ENCODE measurements around the gene GFOD1.

The GFOD1 gene

DNA sequence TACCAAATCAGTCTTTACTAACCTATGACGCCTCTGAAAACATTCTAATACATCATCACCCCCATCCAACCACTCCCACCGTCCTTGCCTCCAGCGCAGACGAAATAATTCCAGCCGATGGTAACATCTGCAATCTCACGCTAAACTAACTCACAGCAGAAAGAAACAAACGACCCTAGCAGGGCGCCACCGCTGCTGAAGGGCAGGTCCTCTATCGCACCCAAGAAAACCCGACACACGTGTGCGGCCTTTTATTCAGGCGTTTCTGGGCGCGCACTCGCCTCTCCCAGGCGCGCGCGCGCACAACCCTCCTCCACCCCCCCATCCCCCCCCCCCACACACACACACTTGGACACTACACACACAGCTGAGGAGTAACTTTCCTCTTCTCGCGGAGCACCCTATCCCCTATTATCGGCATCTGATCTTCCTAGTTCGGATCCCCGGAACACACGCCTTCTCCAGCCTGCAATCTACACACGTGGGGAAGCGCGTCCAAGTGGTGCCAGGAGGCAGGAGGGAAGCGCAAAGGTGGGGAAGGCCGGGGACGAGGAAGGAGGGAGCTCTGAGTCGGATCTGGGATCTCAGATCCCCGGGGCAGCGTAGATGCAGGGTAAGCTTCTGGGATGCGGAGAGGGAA, 1.4 kb downstream of the GFOD1 start:
- FAIRE-seq, result no peak

DNA sequence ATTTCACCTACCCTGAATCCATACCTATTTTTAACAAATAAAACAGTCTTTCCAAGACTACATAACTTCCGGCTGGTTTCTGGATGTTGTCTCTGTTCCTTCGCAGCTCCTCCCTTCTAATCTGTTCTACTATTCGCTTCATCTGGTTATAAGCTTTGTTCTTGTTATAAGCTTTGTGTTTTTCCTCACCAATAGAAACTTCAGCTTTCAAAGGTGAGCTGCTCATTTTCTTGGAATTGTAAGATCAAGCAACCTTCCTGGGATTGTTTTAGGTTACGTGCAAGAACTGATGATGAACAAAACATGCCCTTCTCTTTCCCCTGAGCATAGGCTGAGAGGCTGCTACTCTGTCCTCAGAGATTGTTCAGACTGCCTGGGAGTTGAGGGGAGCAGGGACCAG, 2.1 kb downstream of the GFOD1 start:
- no peak for FAIRE-seq

DNA sequence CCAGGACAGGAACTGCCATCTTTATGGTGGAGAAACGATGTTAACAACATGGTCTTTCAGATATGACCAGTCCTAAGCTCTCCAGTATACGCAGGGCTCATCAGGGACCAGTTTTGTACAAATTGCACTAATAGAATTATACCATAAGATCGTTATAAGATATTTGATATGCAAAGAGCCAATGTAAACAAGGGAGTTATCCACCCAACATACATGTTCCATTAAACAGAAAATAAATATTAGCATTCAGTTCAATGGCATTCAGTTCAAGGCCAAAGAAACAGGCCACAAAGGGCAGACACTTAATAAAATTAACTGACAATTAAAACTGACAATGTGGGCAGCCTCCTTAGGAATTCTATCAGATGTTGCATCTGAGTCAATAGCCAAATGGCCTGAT, 2.6 kb downstream of the GFOD1 start:
- FAIRE-seq, result no peak

- FAIRE-seq, result no peak
These were observed 3.2 kb downstream of the GFOD1 start for GRCh38 chr6:13484138-13484708.

DNA sequence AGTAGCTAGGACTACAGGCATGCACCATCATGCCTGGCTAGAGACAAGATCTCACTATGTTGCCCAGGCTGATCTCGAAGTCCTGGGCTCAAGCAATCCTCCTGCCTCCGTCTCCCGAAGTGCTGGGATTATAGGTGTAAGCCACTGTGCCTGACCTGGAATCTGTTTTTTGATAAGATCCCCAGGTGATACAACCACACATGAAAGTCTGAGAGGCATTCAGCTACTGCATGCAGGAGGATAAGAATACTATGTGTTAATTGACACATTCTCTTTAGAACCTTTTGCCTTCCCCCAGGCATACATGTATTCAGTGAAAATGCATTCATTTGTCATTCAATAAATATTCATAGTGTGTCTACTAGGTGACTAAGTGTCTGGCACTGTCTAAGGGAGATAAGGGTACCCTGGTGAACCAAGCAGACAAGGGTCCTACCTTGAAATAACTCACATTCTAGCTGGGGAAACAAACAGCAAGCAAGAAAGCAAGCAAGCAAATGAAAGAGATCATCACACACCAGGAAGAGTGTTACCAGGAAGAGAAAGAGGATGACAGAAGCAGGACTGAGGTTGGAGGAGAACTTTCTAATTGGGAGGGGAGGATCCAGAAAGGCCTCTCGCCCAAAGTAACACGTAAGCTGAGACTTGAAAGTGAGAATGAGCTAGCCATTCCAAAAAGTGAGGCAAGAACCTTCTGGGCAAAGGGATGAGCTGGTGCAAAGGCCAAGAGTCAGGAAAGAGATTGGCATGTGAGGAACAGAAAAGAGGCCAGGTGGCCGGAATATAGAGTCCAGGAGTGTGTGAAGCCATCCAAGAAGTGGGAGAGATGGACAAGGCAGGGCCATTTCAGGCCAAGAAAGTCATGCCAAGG, 6.5 kb downstream of the GFOD1 start:
- FAIRE-seq, result no peak

GRCh38 chr6:13479971-13480434, 7.4 kb downstream of the GFOD1 start:
- FAIRE-seq, result no peak

GRCh38 chr6:13479206-13479800, 8.1 kb downstream of the GFOD1 start:
- FAIRE-seq, result no peak

GRCh38 chr6:13478525-13478966, 8.9 kb downstream of the GFOD1 start:
- FAIRE-seq, result no peak

GRCh38 chr6:13474787-13475186, 12.6 kb downstream of the GFOD1 start:
- FAIRE-seq, result no peak

GRCh38 chr6:13474360-13474759, 13.0 kb downstream of the GFOD1 start:
- no peak for FAIRE-seq

GRCh38 chr6:13473768-13474165, 13.6 kb downstream of the GFOD1 start:
- no peak for FAIRE-seq

DNA sequence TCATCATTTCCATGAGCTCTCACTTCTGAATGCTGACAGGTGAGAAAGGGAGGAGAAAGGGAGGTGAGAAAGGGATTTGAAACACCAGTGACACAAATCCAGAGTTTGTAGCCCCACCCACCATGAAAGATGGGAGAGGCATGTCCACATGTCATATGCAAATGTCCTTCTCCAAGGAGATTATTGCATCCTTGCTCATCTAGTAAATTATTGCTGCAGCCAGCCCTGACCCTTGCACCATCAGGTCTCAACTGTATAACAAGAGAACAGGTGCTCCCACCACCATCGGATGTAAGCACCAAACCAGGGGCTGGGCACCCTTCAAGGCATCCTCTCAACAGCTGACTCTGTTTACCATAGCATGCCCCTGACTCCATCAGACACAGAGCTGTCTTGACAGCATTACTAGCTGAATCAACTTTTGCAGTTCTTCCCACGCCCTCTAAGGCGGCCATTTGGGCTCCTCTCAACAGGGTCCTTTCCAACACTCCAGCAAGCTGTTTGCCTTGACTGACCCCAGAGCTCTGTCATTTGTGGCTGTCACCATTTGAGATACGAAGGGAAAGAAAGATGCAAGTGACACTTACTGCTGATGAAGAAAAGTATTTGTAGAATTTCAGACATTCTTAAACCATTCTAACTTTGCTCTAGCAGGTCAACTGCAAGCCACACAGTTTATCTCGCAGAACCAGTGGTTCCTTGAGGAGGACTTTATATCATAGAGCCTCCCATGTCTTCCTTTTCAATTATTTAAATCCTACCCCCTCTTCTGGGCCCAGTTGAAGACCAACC, 14.2 kb downstream of the GFOD1 start:
- FAIRE-seq, result no peak

DNA sequence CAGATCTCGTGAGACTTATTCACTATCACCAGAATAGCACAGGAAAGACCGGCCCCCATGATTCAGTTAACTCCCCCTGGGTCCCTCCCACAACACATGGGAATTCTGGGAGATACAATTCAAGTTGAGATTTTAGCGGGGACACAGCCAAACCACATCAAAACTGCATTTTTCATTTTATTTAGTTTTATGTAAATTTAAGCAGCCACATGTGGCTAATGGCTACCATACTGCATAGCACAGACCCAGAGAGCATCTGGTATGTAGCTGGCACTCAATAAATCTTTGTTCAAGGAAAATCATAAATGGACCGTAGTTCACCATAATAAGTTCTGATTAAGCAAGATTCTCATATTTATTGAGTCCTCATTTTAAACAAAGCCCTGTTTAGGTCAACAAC, 15.3 kb downstream of the GFOD1 start:
- no peak for FAIRE-seq

GRCh38 chr6:13471184-13471583, 16.2 kb downstream of the GFOD1 start:
- FAIRE-seq, result no peak

DNA sequence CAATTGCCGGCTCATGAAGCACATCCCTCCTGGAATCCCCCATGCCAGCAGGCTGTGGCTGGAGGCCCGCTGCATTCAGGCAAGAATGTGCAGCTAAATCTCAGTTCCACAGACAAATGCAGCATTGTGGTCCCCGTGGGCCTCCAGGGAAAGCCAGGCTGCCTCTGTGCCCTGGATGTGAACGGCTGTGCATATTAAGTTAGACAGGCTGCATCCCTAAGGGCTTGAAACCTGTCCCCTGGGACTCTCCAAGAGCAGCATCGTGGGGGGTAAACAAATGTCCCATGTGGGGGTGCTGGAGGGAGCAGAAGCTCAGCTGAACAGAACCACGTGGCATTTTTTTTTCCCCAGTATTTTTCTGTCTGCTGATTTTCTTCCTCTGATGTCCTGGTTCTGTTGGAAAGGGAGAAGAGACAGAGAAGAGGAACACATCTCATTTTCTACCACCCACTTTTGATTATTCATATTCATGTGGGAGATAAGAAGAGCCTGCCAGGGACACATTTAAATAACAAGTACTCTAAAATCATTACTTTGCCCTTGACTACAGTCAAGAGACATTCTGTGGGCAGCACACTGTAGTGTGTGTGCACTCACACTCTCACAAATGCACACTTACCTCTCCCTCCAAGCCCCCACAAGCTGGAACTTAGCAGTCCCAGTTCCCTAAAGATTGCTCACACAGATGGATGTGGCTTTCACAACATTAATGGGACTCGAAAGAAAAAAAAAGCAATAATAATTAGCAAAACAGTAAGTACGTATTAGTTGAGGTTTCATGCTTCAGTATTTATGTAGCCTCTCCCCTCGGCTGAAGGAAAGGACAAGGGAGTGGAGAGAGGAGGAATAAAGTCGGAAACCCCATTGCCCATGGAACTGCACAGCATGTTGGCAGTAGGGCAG, 16.9 kb downstream of the GFOD1 start:
- no peak for FAIRE-seq

- FAIRE-seq, result no peak
These were observed 17.7 kb downstream of the GFOD1 start for GRCh38 chr6:13469693-13470092.

DNA sequence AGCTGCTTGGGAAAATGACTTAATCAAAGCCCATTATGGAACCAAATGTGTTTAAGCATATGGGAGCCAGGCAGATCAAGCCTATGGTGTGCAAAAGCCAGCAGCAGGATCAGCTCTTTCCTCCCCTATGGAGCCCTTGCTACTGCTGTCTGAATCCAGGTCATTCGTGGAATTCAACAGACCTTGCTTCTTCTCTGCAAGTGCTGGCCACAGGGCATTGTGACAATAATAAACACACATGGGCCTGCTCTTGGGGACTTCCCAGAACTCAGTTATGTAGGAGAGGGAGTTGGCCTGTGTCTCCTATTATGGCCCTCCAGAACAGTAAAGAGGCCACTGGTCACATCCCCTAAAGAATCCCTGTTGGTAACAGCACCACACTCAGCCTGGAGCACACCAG, 18.6 kb downstream of the GFOD1 start:
- FAIRE-seq, result no peak

GRCh38 chr6:13467216-13467600, 20.2 kb downstream of the GFOD1 start:
- no peak for FAIRE-seq

DNA sequence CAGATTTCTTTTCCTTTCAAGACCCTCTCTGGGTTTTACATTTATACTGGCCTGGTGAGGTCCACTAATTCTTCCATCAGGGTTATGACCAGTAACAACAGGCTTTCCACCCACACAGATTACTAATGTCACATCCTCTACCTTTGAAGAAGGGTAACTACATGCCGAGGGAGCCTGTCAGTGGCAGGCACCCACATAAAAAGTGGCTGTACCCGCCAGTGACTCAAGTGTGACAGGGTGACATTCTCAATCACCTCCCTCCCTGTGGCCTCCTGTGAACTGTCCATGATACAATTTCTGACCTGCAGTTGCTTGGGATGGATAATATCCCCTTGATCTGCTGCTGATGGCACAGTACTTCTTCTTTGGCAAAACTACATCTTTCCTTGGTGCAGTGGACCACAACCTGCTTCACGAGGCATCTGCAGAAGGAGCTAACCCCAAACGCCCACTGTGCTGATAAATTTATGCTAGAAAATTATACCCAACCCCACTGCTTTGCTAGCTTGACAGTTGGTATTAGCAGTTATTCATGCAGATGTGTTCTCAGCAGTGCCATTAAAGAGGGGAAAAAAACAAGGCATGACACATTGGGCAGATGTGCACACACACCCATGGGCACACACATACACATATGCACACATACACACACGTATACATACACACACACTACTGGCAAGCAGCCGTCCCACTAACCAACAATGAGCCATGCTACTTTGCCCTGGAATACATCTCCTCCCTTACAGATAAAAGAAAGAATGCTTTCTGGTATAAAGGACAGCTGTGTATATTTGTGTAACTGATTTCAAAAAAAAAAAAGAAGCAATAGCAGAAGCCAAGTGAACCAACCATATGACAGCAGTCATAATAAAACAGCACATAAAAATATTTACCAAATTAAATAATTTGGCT, 20.8 kb downstream of the GFOD1 start:
- no peak for FAIRE-seq

DNA sequence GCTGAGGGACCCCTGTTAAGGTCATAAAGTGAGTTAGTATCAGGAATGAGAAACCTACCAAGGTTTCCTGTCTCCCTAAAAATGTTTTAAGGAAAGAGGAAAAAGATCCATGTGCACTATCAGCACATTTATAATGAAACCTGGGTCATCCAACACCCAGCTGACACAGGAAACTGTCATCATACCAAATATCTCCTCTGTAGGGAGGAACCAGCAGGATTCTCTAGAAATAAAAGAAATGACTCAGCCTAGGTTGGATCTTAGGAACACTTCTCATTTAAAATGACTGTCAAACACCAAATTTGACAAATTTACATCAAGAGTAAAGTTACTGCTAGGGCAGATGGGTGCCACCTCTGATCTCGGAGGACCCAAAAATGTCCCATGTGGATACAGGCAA, 21.7 kb downstream of the GFOD1 start:
- no peak for FAIRE-seq

Data from endometrium (tissue), 2 donors.